H1 (cell line): ENCODE data around the gene UBTD1. TPM values are rescaled to one million over a fixed set of nuclear protein-coding genes. Genes with fewer than 3 reads are reported as not detected.

Experiments used
- CTCF ChIA-PET: fragments of 300-600 bp; sonication (Branson Sonifier 250); formaldehyde crosslinking; loops from one replicate; lab custom pipeline; 2021; ENCODE audit not compliant: partially characterized antibody; lab: Charles Lee
- POLR2A ChIA-PET: fragments of 300-600 bp; sonication (Branson Sonifier 250); formaldehyde crosslinking; loops from one replicate; lab custom pipeline; 2021; ENCODE audit warnings: inconsistent platforms; ENCODE audit not compliant: partially characterized antibody; lab: Charles Lee
- DNase-seq, 2 experiments: peaks; one replicate each; pipeline versions ENCODE4 v3.0.0 to v3.0.0-alpha.2; 2010 to 2022; ENCODE audit warnings: low spot score in 2 of 2, low read depth in 1 of 2, mixed read lengths in 1 of 2
- FAIRE-seq: peaks from 2 replicates; lab custom pipeline; 2011; peaks lifted over from hg19 to GRCh38; lab: Jason Lieb, UNC
- H2AFZ ChIP-seq: 2 replicates; pipeline ENCODE4 v1.8.1; 2012; ENCODE audit warnings: low read length, inconsistent platforms
- H2AK5ac ChIP-seq: 2 replicates; pipeline ENCODE4 v1.6.1; 2013; ENCODE audit warnings: low read depth, low read length
- H2BK120ac ChIP-seq: replicated peaks from 2 replicates; pipeline ENCODE3; 2013; ENCODE audit warnings: low read depth, low read length, inconsistent platforms
- H2BK12ac ChIP-seq: 2 replicates; pipeline ENCODE4 v1.6.1; 2013; ENCODE audit warnings: low read depth, low read length
- H2BK15ac ChIP-seq: 2 replicates; pipeline ENCODE4 v1.6.1; 2013; ENCODE audit warnings: low read length
- H2BK20ac ChIP-seq: 2 replicates; pipeline ENCODE4 v1.6.1; 2013; ENCODE audit warnings: low read length
- H2BK5ac ChIP-seq: 2 replicates; pipeline ENCODE4 v1.6.1; 2013; ENCODE audit warnings: low read depth, low read length
- H3K14ac ChIP-seq: 2 replicates; pipeline ENCODE4 v1.6.1; 2013; ENCODE audit warnings: inconsistent platforms; ENCODE audit not compliant: insufficient read length
- H3K18ac ChIP-seq: 2 replicates; pipeline ENCODE4 v1.6.1; 2013; ENCODE audit warnings: low read length; ENCODE audit errors: extremely low read depth
- H3K23ac ChIP-seq: 2 replicates; pipeline ENCODE4 v1.6.1; 2013; ENCODE audit warnings: inconsistent platforms; ENCODE audit not compliant: insufficient read length
- H3K23me2 ChIP-seq: 2 replicates; pipeline ENCODE4 v1.6.1; 2013; ENCODE audit warnings: low read depth, low read length
- H3K27ac ChIP-seq: 2 replicates; pipeline ENCODE4 v1.6.1; 2011; ENCODE audit warnings: low read depth, low read length, inconsistent platforms
- H3K27me3 ChIP-seq, 4 experiments: replicated peaks in 1 of 4; 1 replicate in 1 of 4; 2 replicates in 3 of 4; pipeline versions ENCODE4 v1.6.1 to v1.8.1; 2011 to 2013; ENCODE audit warnings: low read length in 3 of 4, mild to moderate bottlenecking in 3 of 4, inconsistent platforms in 2 of 4, mixed read lengths in 2 of 4, moderate library complexity in 1 of 4; ENCODE audit not compliant: control insufficient read depth in 3 of 4, insufficient read depth in 3 of 4; ENCODE audit errors: extremely low read depth in 1 of 4
- H3K36me3 ChIP-seq, 4 experiments: 2 replicates each; pipeline versions ENCODE4 v1.6.1 to v1.8.1; 2011 to 2013; ENCODE audit warnings: mild to moderate bottlenecking in 4 of 4, low read length in 3 of 4, moderate library complexity in 2 of 4, control low read depth in 1 of 4, inconsistent platforms in 1 of 4; ENCODE audit not compliant: insufficient read depth in 4 of 4, control insufficient read depth in 2 of 4
- H3K4ac ChIP-seq: replicated peaks from 2 replicates; pipeline ENCODE3; 2013; ENCODE audit warnings: low read length, low read depth, mixed read lengths, inconsistent platforms; ENCODE audit not compliant: insufficient read length
- H3K4me1 ChIP-seq, 4 experiments: replicated peaks in 1 of 4; 1 replicate in 1 of 4; 2 replicates in 3 of 4; pipeline versions ENCODE4 v1.6.1 to v1.8.1; 2011 to 2013; ENCODE audit warnings: low read length in 3 of 4, inconsistent platforms in 2 of 4, mixed read lengths in 1 of 4; ENCODE audit not compliant: insufficient read depth in 4 of 4, control insufficient read depth in 3 of 4
- H3K4me2 ChIP-seq, 2 experiments: 2 replicates each; pipeline versions ENCODE4 v1.6.1 to v1.8.1; 2011 to 2013; ENCODE audit warnings: low read depth in 2 of 2, low read length in 2 of 2, control low read depth in 1 of 2, inconsistent platforms in 1 of 2, mild to moderate bottlenecking in 1 of 2; ENCODE audit not compliant: insufficient read depth in 1 of 2
- H3K4me3 ChIP-seq, 4 experiments: fragments of 200-600, 300-600 bp in 1 of 4; sonication (generic), shearing (Covaris generic), sonication (Bioruptor Twin) in 1 of 4; 2 replicates each; pipeline versions ENCODE4 v1.5.1 to v1.8.1; 2011 to 2016; ENCODE audit warnings: low read length in 4 of 4, low read depth in 3 of 4, control low read depth in 2 of 4, inconsistent platforms in 2 of 4, mild to moderate bottlenecking in 2 of 4, mixed read lengths in 1 of 4, moderate library complexity in 1 of 4; ENCODE audit not compliant: insufficient read depth in 2 of 4; ENCODE audit errors: extremely low read depth in 1 of 4
- H3K56ac ChIP-seq: replicated peaks from 2 replicates; pipeline ENCODE3; 2013; ENCODE audit warnings: low read depth, mild to moderate bottlenecking, mixed read lengths, low read length, inconsistent platforms; ENCODE audit not compliant: insufficient read length
- H3K79me1 ChIP-seq: 2 replicates; pipeline ENCODE4 v1.6.1; 2013; ENCODE audit warnings: low read depth, low read length, control low read depth
- H3K79me2 ChIP-seq, 2 experiments: 2 replicates each; pipeline versions ENCODE4 v1.6.1 to v1.8.1; 2012 to 2013; ENCODE audit warnings: low read length in 2 of 2, mild to moderate bottlenecking in 2 of 2, inconsistent platforms in 1 of 2; ENCODE audit not compliant: insufficient read depth in 2 of 2, control insufficient read depth in 1 of 2
- H3K9ac ChIP-seq, 4 experiments: replicated peaks in 1 of 4; 1 replicate in 1 of 4; 2 replicates in 3 of 4; pipeline versions ENCODE4 v1.6.1 to v1.8.1; 2011 to 2013; ENCODE audit warnings: low read depth in 3 of 4, low read length in 3 of 4, control low read depth in 2 of 4, mild to moderate bottlenecking in 2 of 4, moderate library complexity in 2 of 4, inconsistent platforms in 1 of 4; ENCODE audit errors: extremely low read depth in 1 of 4
- H3K9me3 ChIP-seq, 2 experiments: 2 replicates each; pipeline versions ENCODE4 v1.6.1 to v1.8.1; 2012 to 2013; ENCODE audit warnings: mild to moderate bottlenecking in 2 of 2, moderate library complexity in 2 of 2, control low read depth in 1 of 2, inconsistent platforms in 1 of 2, low read depth in 1 of 2, low read length in 1 of 2, mixed read lengths in 1 of 2; ENCODE audit not compliant: insufficient read depth in 2 of 2
- H4K20me1 ChIP-seq, 2 experiments: replicated peaks in 1 of 2; 2 replicates each; pipeline versions ENCODE3 to v1.8.1; 2011 to 2013; ENCODE audit warnings: inconsistent platforms in 2 of 2, low read length in 2 of 2, mild to moderate bottlenecking in 1 of 2; ENCODE audit not compliant: insufficient read depth in 2 of 2, control insufficient read depth in 1 of 2
- H4K5ac ChIP-seq: 2 replicates; pipeline ENCODE4 v1.6.1; 2013; ENCODE audit warnings: low read length, low read depth, mixed read lengths, inconsistent platforms; ENCODE audit not compliant: insufficient read length
- H4K8ac ChIP-seq: 2 replicates; pipeline ENCODE4 v1.8.0; 2013; ENCODE audit warnings: mild to moderate bottlenecking, moderate library complexity, low read length, inconsistent platforms; ENCODE audit not compliant: insufficient read depth; ENCODE audit errors: extremely low read depth
- H4K91ac ChIP-seq: replicated peaks from 2 replicates; pipeline ENCODE3; 2013; ENCODE audit warnings: low read length, mixed read lengths, inconsistent platforms; ENCODE audit not compliant: insufficient read length
- CBX8 ChIP-seq: fragments of 300-800, 300-1000 bp; sonication (generic); IDR thresholded peaks from 2 replicates; pipeline ENCODE4 v1.7.1; 2016; ENCODE audit warnings: low read depth, low read length, borderline replicate concordance
- CHD1 ChIP-seq: IDR thresholded peaks from 2 replicates; pipeline ENCODE4 v1.6.1; 2012; ENCODE audit warnings: low read depth, low read length, improper control_type of control experiment
- E2F6 ChIP-seq: IDR thresholded peaks from 2 replicates; pipeline ENCODE4 v1.6.1; 2012; ENCODE audit warnings: inconsistent platforms
- HDAC2 ChIP-seq, 2 experiments: fragments of 300-600 bp in 1 of 2; sonication (generic) in 1 of 2; IDR thresholded peaks; 2 replicates each; pipeline ENCODE4 v1.6.1; 2011 to 2012; ENCODE audit warnings: low read depth in 2 of 2, low read length in 2 of 2, mild to moderate bottlenecking in 2 of 2, moderate library complexity in 2 of 2, borderline replicate concordance in 1 of 2, inconsistent platforms in 1 of 2
- JUN ChIP-seq: IDR thresholded peaks from 2 replicates; pipeline ENCODE4 v1.6.1; 2011; ENCODE audit warnings: low read depth, mild to moderate bottlenecking, improper control_type of control experiment, low read length
- KDM4A ChIP-seq: IDR thresholded peaks from one replicate; pipeline ENCODE4 v1.7.1; 2012; ENCODE audit warnings: low read depth, mild to moderate bottlenecking, moderate library complexity, low read length, inconsistent platforms; ENCODE audit not compliant: severe bottlenecking
- NANOG ChIP-seq: IDR thresholded peaks from 2 replicates; pipeline ENCODE4 v1.6.1; 2011; ENCODE audit warnings: low read length, low read depth, mild to moderate bottlenecking, inconsistent platforms; ENCODE audit not compliant: insufficient read depth, poor library complexity, severe bottlenecking
- RBBP5 ChIP-seq: IDR thresholded peaks from 2 replicates; pipeline ENCODE4 v1.7.1; 2012; ENCODE audit warnings: low read depth, mild to moderate bottlenecking, inconsistent platforms, low read length, moderate library complexity, borderline replicate concordance
- SIRT6 ChIP-seq: IDR thresholded peaks from one replicate; pipeline ENCODE4 v1.7.1; 2012; ENCODE audit warnings: low read length, inconsistent platforms
- SIX5 ChIP-seq: IDR thresholded peaks from 2 replicates; pipeline ENCODE4 v1.6.1; 2011; ENCODE audit warnings: mild to moderate bottlenecking, low read depth, low read length
- SP2 ChIP-seq: IDR thresholded peaks from 2 replicates; pipeline ENCODE4 v1.6.1; 2012; ENCODE audit warnings: mild to moderate bottlenecking, low read length, inconsistent platforms
- SP4 ChIP-seq: IDR thresholded peaks from 2 replicates; pipeline ENCODE4 v1.6.1; 2012; ENCODE audit warnings: low read length, inconsistent platforms
- TAF1 ChIP-seq: IDR thresholded peaks from 2 replicates; pipeline ENCODE4 v1.6.1; 2011; ENCODE audit warnings: mild to moderate bottlenecking, low read depth, low read length
- WGBS, 2 experiments: shearing (Covaris generic) in 1 of 2; methylation state at CpG; one replicate each; pipeline versions ENCODE4 v1.1.6 to v1.1.7; 2013 to 2015; ENCODE audit warnings: low lambda C conversion rate in 2 of 2, mixed read lengths in 2 of 2, inconsistent platforms in 1 of 2, low coverage in 1 of 2, missing lambda C conversion rate in 1 of 2; ENCODE audit not compliant: insufficient replicate concordance in 2 of 2, insufficient coverage in 1 of 2, insufficient read length in 1 of 2; ENCODE audit errors: extremely low coverage in 1 of 2, missing lambda C conversion rate in 1 of 2; 5-methylcytosine and 5-hydroxymethylcytosine counted together
- polyA plus RNA-seq, 7 experiments: library from polyadenylated mRNA; depleted of rRNA in 3 of 7; stranded (reverse) in 5 of 7; unstranded in 2 of 7; fragments of >200 nt in 5 of 7; fragments of 200-250 nt in 2 of 7; gene quantifications; 1 replicate in 5 of 7; 2 replicates in 1 of 7; 4 replicates in 1 of 7; pipeline versions ENCODE4 v1.2.1 to v1.2.3, GENCODE V29; 2011 to 2013; ENCODE audit warnings: missing spikeins in 2 of 7, mixed read lengths in 2 of 7
- total RNA-seq: library from RNA; stranded (reverse); fragmentation: NEBNext Ultra II Directional; extraction: Animal tissue kit (Norgen Biotek cat#: 25700); gene quantifications from 2 replicates; pipeline ENCODE4 v1.2.1, GENCODE V29; 2021

UBTD1 gene
- total and polyA plus RNA-seq, 2 of the 8 experiments (the other 6 are each of a cell fraction or from before 2014, with no cell fraction given) = 22.3 to 36.2 TPM

- H3K56ac ChIP-seq = no peak overlapping the region
- no peak overlapping the region for H3K4ac ChIP-seq
- H2BK5ac ChIP-seq = no peak overlapping the region
- no peak overlapping the region for H3K14ac ChIP-seq
- no peak overlapping the region for H2BK120ac ChIP-seq
- no peak overlapping the region for H2AK5ac ChIP-seq
- H3K18ac ChIP-seq = no peak overlapping the region
- H3K4me3 ChIP-seq = no peak overlapping the region
- H3K9ac ChIP-seq = no peak overlapping the region; a peak in 1 of 7 replicates
- POLR2A ChIA-PET = interaction anchor here (1.5 to 2.1 kb wide), 2 partner anchors 10 kb away, joined by 3 to 6 read pairs; no protein-coding TSS in a partner anchor
- no peak overlapping the region for H2BK15ac ChIP-seq
- H4K91ac ChIP-seq = no peak overlapping the region
- H3K79me2 ChIP-seq = no peaks in the 10 kb centered on the region
- H2AFZ ChIP-seq = no peak overlapping the region
- peaks cover 0 to 6% (median 2%) of the 10 kb centered on the region in 4 experiments; a peak in 2 of 7 replicates for H3K4me1 ChIP-seq
- no peak overlapping the region for H2BK20ac ChIP-seq
- no peaks in the 10 kb centered on the region for H3K9me3 ChIP-seq
- CTCF ChIA-PET = interaction anchor here (0.8 to 9.5 kb wide), 9 partner anchors 12 to 190 kb away, joined by 3 to 108 read pairs (median 4); partner anchors contain the start of gene ANKRD2
- H2BK12ac ChIP-seq = no peak overlapping the region
- no peak overlapping the region for H3K23ac ChIP-seq
- H3K4me2 ChIP-seq = no peak overlapping the region
- no peaks in the 10 kb centered on the region for H3K79me1 ChIP-seq
- FAIRE-seq (no peak), DNase-seq (no peak)
- no peak for TF ChIP-seq CHD1
- no peak for TF ChIP-seq CBX8
- TF ChIP-seq NANOG = no peak
- no peak for TF ChIP-seq SIRT6
- TF ChIP-seq SIX5 = no peak
- TF ChIP-seq E2F6 = no peak
- TF ChIP-seq SP4 = no peak
- no peak for TF ChIP-seq RBBP5
- no peak for TF ChIP-seq TAF1
- no peak for TF ChIP-seq KDM4A
- TF ChIP-seq HDAC2 (IDR thresholded peaks at IDR 0.05; ENCODE audit: borderline replicate concordance in 1 of 2, low read depth in 2 of 2, low read length in 2 of 2) = no peak
- TF ChIP-seq JUN = no peak
- no peak for TF ChIP-seq SP2
- peaks cover 1% of the 10 kb centered on the region; the same call in 1 of the 2 replicates for H3K23me2 ChIP-seq
- no peaks in the 10 kb centered on the region for H3K36me3 ChIP-seq
- WGBS, 2 experiments = 89% methylated on average over 5 of the region's 5 CpGs; no CpG with 5 or more reads in 1 of the 2 experiments
- H4K20me1 ChIP-seq = no peaks in the 10 kb centered on the region
- no peak overlapping the region for H4K5ac ChIP-seq
- no peaks in the 10 kb centered on the region for H3K27me3 ChIP-seq
- H3K27ac ChIP-seq = no peak overlapping the region
- H4K8ac ChIP-seq = no peak overlapping the region
Observed at GRCh38 chr10:97585439-97585811, 86.7 kb downstream of the UBTD1 start.
